GM18517 (cell line): ENCODE data around the gene SLC9A9.
A peak's percentile ranks its signal among the peaks of the same experiment; 100 is the strongest.
"Not testable (repeated sequence)": the region's sequence is repeated elsewhere in the genome, so short reads cannot be mapped to it uniquely, and the experiment has no call there.

Experiments
- ATAC-seq: cut with Tn5 transposase; IDR thresholded peaks from one replicate; pipeline ENCODE4 v1.9.1; 2021; ENCODE audit warnings: mild to moderate bottlenecking, moderate library complexity; ENCODE audit not compliant: unreplicated experiment

SLC9A9 gene

DNA sequence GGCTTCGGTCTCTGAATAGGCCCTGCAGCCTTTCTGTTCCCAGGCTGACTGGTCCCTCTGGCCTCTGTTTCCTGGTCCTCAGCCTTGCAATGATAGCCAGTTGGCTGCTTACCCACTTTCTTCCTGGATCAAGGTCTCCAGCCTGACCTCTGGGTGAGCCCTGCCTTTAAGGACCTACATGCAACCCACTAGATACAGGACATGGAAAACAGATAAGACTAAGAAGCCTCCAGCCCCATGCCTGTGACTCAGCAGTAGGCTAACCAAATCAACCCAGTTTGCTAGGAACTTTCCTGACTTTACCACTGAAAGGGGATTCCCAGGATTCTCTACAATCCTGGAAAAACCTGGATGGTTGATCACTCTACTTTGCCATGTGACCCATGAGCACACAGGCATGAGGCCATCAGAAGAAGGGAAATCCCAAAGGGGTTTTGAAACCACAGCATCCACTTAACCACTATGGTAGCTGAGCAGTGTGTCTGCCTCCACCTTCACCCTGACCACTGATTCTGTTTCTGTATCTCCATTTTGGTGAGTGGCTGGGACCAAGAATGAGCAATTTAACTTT is 540.6 kb downstream of the SLC9A9 start:
- no peak for ATAC-seq

- no peak for ATAC-seq
These were observed 541.9 kb downstream of the SLC9A9 start for GRCh38 chr3:143306407-143306806.

- no peak for ATAC-seq
These were observed 545.6 kb downstream of the SLC9A9 start for GRCh38 chr3:143302638-143303171.

DNA sequence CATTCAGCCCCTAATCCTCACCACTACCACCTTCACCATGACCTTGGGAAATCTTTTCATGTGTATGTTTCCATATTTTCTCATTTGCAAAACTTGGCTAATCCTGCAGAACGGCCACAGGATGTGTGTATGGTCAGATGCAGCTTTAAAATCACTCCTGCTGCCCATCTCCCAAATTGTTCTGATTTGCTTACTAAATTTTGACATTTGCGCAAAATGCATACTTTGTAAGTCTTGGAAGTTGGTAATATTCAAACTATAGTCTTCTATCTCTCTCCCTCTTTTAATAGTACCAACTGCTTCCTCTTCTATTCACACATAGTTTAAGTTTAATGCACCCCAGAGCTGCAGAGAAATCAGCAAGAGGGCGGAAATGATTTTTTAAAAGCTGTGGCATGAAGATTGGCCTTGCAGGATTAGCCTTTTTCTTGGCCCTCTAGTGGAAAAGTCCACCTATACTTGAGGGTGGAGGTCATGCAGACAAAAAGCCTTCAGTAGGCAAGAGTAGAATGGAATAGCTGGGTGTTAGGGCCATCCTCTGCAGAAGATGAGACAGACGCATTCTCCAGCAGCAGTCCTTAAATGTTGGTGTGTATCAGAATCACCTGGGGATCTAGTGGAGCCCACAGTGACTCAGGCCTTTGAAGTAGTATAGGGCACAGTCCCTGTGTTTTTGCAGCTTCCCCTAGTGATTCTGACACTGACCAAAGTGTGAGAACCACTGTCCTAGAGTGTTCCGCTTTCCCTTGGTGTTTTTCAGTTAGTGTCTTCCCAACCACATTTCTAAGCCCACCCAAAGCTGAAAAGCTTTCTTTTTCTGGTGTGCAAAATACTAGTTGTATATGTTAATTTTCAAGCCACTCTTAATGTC is 547.0 kb downstream of the SLC9A9 start:
- ATAC-seq: no peak

GRCh38 chr3:143298886-143299535 is 549.3 kb downstream of the SLC9A9 start:
- ATAC-seq: no peak

GRCh38 chr3:143298380-143298779 is 549.9 kb downstream of the SLC9A9 start:
- ATAC-seq: no peak

DNA sequence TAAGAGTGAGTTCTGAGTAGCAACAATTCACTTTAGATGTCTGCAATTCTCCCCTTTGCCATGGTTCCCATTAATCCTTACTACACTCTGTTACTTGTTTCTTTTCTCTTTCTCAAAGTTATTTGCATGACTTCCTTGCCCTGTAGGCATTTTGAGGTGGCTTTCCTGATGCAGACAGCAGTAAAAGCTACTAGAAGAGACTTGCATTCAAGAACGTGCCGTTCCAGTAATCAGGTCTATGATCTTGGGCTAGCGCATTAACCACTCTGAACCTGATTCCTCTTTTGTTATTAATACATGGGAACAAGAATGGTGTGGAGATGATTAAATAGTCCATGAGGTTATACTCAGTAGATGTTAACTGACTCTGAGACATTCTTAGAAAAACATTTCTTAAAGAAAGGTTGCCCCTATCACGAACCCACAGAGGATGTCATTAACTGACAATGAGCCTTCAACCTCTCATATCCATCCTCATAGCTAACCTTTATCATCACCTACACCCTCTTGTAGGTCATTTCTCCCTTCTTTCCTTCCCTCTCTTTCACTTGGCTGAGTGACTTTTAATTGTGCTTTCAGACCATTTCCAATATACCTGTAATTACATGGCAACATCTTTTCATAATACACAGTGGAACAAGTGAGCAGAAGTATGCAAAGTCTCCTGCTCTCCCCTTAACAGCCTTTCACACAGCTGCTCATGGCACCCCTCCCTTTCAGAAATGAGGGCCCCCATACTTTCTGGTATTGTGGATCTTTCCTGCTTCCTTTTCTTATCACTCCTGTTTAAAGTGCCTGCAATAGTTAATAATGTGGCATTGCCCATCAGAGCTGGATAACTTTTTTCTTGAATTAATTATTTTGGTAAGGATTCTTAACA is 552.8 kb downstream of the SLC9A9 start:
- ATAC-seq: peak; percentile 39

- peak; percentile 86 for ATAC-seq
These were observed 554.1 kb downstream of the SLC9A9 start for GRCh38 chr3:143294188-143294587.

DNA sequence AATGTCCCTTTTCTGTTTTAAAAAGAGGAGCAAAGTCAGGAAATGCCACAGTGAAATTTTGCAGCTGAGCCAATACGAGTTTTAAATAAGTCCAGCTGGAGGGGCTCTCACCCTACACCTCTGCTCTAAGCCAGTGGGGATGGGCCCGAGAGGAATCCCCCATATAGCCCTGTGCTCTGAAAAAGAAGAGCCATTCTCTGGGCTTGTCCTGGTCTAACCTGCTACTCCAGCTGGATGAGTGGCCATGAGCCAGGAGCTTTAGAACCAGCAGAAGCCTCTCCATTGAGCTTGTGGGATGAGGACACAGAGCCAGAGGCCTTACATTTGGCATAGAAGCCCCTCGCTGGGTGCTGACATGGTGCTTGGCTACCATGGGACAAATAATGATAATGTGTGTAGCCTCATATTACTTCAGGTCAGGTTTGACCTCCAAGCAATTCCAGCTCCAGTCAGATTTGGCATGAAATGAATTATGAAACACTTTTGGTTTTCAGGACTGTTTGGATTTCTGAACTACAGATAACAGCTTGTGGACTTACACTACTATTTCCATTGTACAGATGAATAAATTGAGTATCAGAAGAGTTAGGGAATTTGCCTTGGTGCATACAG is 556.3 kb downstream of the SLC9A9 start:
- no peak for ATAC-seq

- no peak for ATAC-seq
These were observed 559.3 kb downstream of the SLC9A9 start for GRCh38 chr3:143288944-143289343.

DNA sequence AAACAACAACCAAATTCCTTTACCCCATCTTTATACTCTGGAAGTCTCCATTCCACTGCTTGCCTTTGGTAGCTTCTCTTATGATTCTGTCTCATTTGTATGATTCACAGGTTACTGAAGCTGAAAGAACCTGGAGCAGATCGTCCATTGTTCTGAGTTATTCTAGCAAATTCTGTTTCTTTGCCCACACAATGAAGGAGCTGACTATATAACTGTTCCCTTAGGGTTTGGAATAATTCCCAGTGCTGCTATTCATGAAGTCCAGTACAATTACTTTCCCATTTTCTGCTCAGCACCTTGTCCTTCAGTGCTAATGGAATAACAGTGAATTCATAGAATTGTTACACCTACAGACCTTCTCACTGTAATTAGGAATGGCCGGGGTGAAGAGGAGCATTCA is 560.9 kb downstream of the SLC9A9 start:
- no peak for ATAC-seq

DNA sequence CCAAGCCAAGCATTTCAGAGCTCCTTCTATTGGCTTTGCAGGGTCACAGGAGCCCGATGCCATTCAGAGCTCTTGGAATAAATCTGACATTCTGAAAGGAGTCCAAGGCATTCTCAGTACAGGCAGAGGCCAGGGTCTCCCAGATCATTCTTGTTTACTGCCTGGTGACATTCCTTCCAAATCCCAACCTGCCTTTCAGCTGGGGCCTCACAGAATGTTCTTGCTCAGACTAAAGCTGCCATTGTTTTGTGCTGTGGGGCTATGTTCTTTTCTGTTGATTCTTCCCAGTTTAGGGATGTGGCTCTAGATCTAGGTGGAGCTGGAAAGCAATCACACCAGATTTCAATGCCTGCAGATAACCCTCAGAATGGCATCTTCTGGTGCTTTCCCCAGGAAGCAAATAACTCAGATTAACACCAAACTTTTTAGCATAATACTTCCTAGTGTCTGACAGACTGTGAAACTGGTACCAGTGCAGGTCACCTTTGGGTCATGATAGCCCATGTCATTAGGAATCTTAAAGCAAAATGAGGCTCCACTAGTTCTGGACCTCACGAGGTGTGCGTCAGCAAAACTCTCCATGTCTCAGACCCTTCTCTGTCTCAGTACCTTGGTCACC is 561.8 kb downstream of the SLC9A9 start:
- no peak for ATAC-seq

DNA sequence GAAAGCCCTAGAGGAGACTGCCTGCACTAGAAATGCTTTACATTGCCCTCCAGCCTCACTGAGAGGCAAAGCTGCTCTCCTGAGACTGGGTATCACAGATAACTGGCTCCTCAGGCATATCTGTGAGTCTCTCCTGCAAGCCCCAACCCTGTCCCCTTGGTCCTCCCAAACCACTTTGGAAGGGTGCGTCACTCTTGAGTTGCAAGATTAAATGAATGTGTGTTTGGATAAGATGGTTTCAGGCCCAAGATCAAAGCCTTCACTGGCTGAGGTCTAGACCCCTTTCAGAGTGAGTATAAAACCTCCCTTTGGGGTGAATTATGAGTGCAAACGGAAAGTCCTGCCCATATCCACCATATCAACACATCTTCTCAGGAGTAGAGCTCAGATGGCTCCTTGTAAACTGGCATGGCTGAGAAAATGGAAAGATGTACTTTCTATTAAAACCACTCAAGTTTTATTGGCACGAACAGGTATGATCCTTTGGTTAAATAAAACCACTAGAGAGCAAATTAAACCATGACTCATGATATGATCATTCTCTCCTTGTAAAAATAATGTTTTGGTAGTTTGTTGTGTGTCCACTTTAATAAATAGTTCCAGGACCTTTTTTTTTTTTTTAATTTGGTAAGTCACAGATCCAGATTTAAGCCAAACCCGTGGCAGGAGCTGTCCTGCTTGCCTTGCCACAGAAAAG is 564.7 kb downstream of the SLC9A9 start:
- ATAC-seq: no peak

GRCh38 chr3:143280984-143281383 is 567.3 kb downstream of the SLC9A9 start:
- ATAC-seq: no peak

- ATAC-seq: not testable (repeated sequence)
These were observed 568.7 kb downstream of the SLC9A9 start for GRCh38 chr3:143279567-143279966.

DNA sequence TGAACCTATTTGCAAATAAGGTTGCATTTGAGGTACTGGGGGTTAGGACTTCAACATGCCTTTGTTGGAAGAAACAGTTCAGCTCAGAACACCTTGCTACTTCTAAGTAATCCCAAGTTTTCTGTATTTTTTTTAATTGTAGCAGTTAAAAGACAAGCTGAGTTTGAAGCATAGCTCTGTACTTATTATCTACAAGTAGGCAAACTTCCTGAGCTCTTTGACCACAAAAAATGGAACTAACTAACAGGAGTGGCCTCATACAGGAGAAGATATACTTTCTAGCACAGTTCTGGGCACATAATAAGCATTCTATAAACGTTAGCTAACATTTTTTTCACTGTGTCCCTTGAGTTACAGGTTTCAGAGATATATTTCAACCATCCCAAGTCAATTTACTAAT is 569.5 kb downstream of the SLC9A9 start:
- ATAC-seq: no peak

DNA sequence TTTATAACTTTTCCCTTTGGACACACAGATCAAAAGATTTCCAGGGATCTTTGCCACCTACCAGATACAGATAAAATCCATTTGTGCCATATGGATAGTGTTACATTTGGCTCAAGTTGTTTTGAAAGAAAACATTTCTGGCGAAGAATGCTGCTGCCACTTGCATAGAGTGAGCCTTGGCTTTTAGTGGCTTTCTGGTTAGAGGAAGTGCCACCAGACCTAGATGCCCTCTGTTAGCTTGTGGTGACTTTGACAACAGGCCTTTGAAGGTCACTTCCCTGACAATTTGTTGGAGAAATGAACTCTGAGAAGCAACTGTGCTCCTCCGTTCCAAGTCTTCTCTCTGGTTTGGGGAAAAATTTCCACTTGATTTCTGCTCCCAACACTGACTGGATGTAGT is 570.7 kb downstream of the SLC9A9 start:
- no peak for ATAC-seq

- ATAC-seq: peak; percentile 89
These were observed 571.7 kb downstream of the SLC9A9 start for GRCh38 chr3:143276592-143276991.

- ATAC-seq: no peak
These were observed 574.1 kb downstream of the SLC9A9 start for GRCh38 chr3:143273975-143274690.
